PC-3 (cell line): ENCODE data around the gene MICB.

Experiments
- EZH2 ChIP-seq: fragments of 300-600 bp; sonication (generic); IDR thresholded peaks from one replicate; pipeline ENCODE4 v1.6.1; 2017; ENCODE audit warnings: antibody characterized with exemption, mild to moderate bottlenecking, low read length; ENCODE audit not compliant: unreplicated experiment
- EZH2phosphoT487 ChIP-seq: fragments of 300-600 bp; sonication (generic); IDR thresholded peaks from 2 replicates; pipeline ENCODE4 v1.6.1; 2018; ENCODE audit warnings: mild to moderate bottlenecking, antibody characterized with exemption, low read length, borderline replicate concordance

- no peak for TF ChIP-seq EZH2phosphoT487
- TF ChIP-seq EZH2, result no peak
Measured at GRCh38 chr6:31534011-31534410, 36.1 kb downstream of the MICB start.
